H1 (cell line): ENCODE measurements around the gene HSF5. TPM values are rescaled to one million over a fixed set of nuclear protein-coding genes. Genes with fewer than 3 reads are reported as not detected.

ENCODE experiments used
- CTCF ChIA-PET: fragments of 300-600 bp; sonication (Branson Sonifier 250); formaldehyde crosslinking; loops from one replicate; lab custom pipeline; 2021; ENCODE audit not compliant: partially characterized antibody; lab: Charles Lee
- POLR2A ChIA-PET: fragments of 300-600 bp; sonication (Branson Sonifier 250); formaldehyde crosslinking; loops from one replicate; lab custom pipeline; 2021; ENCODE audit warnings: inconsistent platforms; ENCODE audit not compliant: partially characterized antibody; lab: Charles Lee
- DNase-seq, 2 experiments: peaks; one replicate each; pipeline versions ENCODE4 v3.0.0 to v3.0.0-alpha.2; 2010 to 2022; ENCODE audit warnings: low spot score in 2 of 2, low read depth in 1 of 2, mixed read lengths in 1 of 2
- FAIRE-seq: peaks from 2 replicates; lab custom pipeline; 2011; peaks lifted over from hg19 to GRCh38; lab: Jason Lieb, UNC
- H2AFZ ChIP-seq: 2 replicates; pipeline ENCODE4 v1.8.1; 2012; ENCODE audit warnings: low read length, inconsistent platforms
- H2AK5ac ChIP-seq: 2 replicates; pipeline ENCODE4 v1.6.1; 2013; ENCODE audit warnings: low read depth, low read length
- H2BK120ac ChIP-seq: replicated peaks from 2 replicates; pipeline ENCODE3; 2013; ENCODE audit warnings: low read depth, low read length, inconsistent platforms
- H2BK12ac ChIP-seq: 2 replicates; pipeline ENCODE4 v1.6.1; 2013; ENCODE audit warnings: low read depth, low read length
- H2BK15ac ChIP-seq: 2 replicates; pipeline ENCODE4 v1.6.1; 2013; ENCODE audit warnings: low read length
- H2BK20ac ChIP-seq: 2 replicates; pipeline ENCODE4 v1.6.1; 2013; ENCODE audit warnings: low read length
- H2BK5ac ChIP-seq: 2 replicates; pipeline ENCODE4 v1.6.1; 2013; ENCODE audit warnings: low read depth, low read length
- H3K14ac ChIP-seq: 2 replicates; pipeline ENCODE4 v1.6.1; 2013; ENCODE audit warnings: inconsistent platforms; ENCODE audit not compliant: insufficient read length
- H3K18ac ChIP-seq: 2 replicates; pipeline ENCODE4 v1.6.1; 2013; ENCODE audit warnings: low read length; ENCODE audit errors: extremely low read depth
- H3K23ac ChIP-seq: 2 replicates; pipeline ENCODE4 v1.6.1; 2013; ENCODE audit warnings: inconsistent platforms; ENCODE audit not compliant: insufficient read length
- H3K23me2 ChIP-seq: 2 replicates; pipeline ENCODE4 v1.6.1; 2013; ENCODE audit warnings: low read depth, low read length
- H3K27ac ChIP-seq: 2 replicates; pipeline ENCODE4 v1.6.1; 2011; ENCODE audit warnings: low read depth, low read length, inconsistent platforms
- H3K27me3 ChIP-seq, 4 experiments: replicated peaks in 1 of 4; 1 replicate in 1 of 4; 2 replicates in 3 of 4; pipeline versions ENCODE4 v1.6.1 to v1.8.1; 2011 to 2013; ENCODE audit warnings: low read length in 3 of 4, mild to moderate bottlenecking in 3 of 4, inconsistent platforms in 2 of 4, mixed read lengths in 2 of 4, moderate library complexity in 1 of 4; ENCODE audit not compliant: control insufficient read depth in 3 of 4, insufficient read depth in 3 of 4; ENCODE audit errors: extremely low read depth in 1 of 4
- H3K36me3 ChIP-seq, 4 experiments: 2 replicates each; pipeline versions ENCODE4 v1.6.1 to v1.8.1; 2011 to 2013; ENCODE audit warnings: mild to moderate bottlenecking in 4 of 4, low read length in 3 of 4, moderate library complexity in 2 of 4, control low read depth in 1 of 4, inconsistent platforms in 1 of 4; ENCODE audit not compliant: insufficient read depth in 4 of 4, control insufficient read depth in 2 of 4
- H3K4ac ChIP-seq: replicated peaks from 2 replicates; pipeline ENCODE3; 2013; ENCODE audit warnings: low read length, low read depth, mixed read lengths, inconsistent platforms; ENCODE audit not compliant: insufficient read length
- H3K4me1 ChIP-seq, 4 experiments: replicated peaks in 1 of 4; 1 replicate in 1 of 4; 2 replicates in 3 of 4; pipeline versions ENCODE4 v1.6.1 to v1.8.1; 2011 to 2013; ENCODE audit warnings: low read length in 3 of 4, inconsistent platforms in 2 of 4, mixed read lengths in 1 of 4; ENCODE audit not compliant: insufficient read depth in 4 of 4, control insufficient read depth in 3 of 4
- H3K4me2 ChIP-seq, 2 experiments: 2 replicates each; pipeline versions ENCODE4 v1.6.1 to v1.8.1; 2011 to 2013; ENCODE audit warnings: low read depth in 2 of 2, low read length in 2 of 2, control low read depth in 1 of 2, inconsistent platforms in 1 of 2, mild to moderate bottlenecking in 1 of 2; ENCODE audit not compliant: insufficient read depth in 1 of 2
- H3K4me3 ChIP-seq, 4 experiments: fragments of 200-600, 300-600 bp in 1 of 4; sonication (generic), shearing (Covaris generic), sonication (Bioruptor Twin) in 1 of 4; 2 replicates each; pipeline versions ENCODE4 v1.5.1 to v1.8.1; 2011 to 2016; ENCODE audit warnings: low read length in 4 of 4, low read depth in 3 of 4, control low read depth in 2 of 4, inconsistent platforms in 2 of 4, mild to moderate bottlenecking in 2 of 4, mixed read lengths in 1 of 4, moderate library complexity in 1 of 4; ENCODE audit not compliant: insufficient read depth in 2 of 4; ENCODE audit errors: extremely low read depth in 1 of 4
- H3K56ac ChIP-seq: replicated peaks from 2 replicates; pipeline ENCODE3; 2013; ENCODE audit warnings: low read depth, mild to moderate bottlenecking, mixed read lengths, low read length, inconsistent platforms; ENCODE audit not compliant: insufficient read length
- H3K79me1 ChIP-seq: 2 replicates; pipeline ENCODE4 v1.6.1; 2013; ENCODE audit warnings: low read depth, low read length, control low read depth
- H3K79me2 ChIP-seq, 2 experiments: 2 replicates each; pipeline versions ENCODE4 v1.6.1 to v1.8.1; 2012 to 2013; ENCODE audit warnings: low read length in 2 of 2, mild to moderate bottlenecking in 2 of 2, inconsistent platforms in 1 of 2; ENCODE audit not compliant: insufficient read depth in 2 of 2, control insufficient read depth in 1 of 2
- H3K9ac ChIP-seq, 4 experiments: replicated peaks in 1 of 4; 1 replicate in 1 of 4; 2 replicates in 3 of 4; pipeline versions ENCODE4 v1.6.1 to v1.8.1; 2011 to 2013; ENCODE audit warnings: low read depth in 3 of 4, low read length in 3 of 4, control low read depth in 2 of 4, mild to moderate bottlenecking in 2 of 4, moderate library complexity in 2 of 4, inconsistent platforms in 1 of 4; ENCODE audit errors: extremely low read depth in 1 of 4
- H3K9me3 ChIP-seq, 2 experiments: 2 replicates each; pipeline versions ENCODE4 v1.6.1 to v1.8.1; 2012 to 2013; ENCODE audit warnings: mild to moderate bottlenecking in 2 of 2, moderate library complexity in 2 of 2, control low read depth in 1 of 2, inconsistent platforms in 1 of 2, low read depth in 1 of 2, low read length in 1 of 2, mixed read lengths in 1 of 2; ENCODE audit not compliant: insufficient read depth in 2 of 2
- H4K20me1 ChIP-seq, 2 experiments: replicated peaks in 1 of 2; 2 replicates each; pipeline versions ENCODE3 to v1.8.1; 2011 to 2013; ENCODE audit warnings: inconsistent platforms in 2 of 2, low read length in 2 of 2, mild to moderate bottlenecking in 1 of 2; ENCODE audit not compliant: insufficient read depth in 2 of 2, control insufficient read depth in 1 of 2
- H4K5ac ChIP-seq: 2 replicates; pipeline ENCODE4 v1.6.1; 2013; ENCODE audit warnings: low read length, low read depth, mixed read lengths, inconsistent platforms; ENCODE audit not compliant: insufficient read length
- H4K8ac ChIP-seq: 2 replicates; pipeline ENCODE4 v1.8.0; 2013; ENCODE audit warnings: mild to moderate bottlenecking, moderate library complexity, low read length, inconsistent platforms; ENCODE audit not compliant: insufficient read depth; ENCODE audit errors: extremely low read depth
- H4K91ac ChIP-seq: replicated peaks from 2 replicates; pipeline ENCODE3; 2013; ENCODE audit warnings: low read length, mixed read lengths, inconsistent platforms; ENCODE audit not compliant: insufficient read length
- E2F6 ChIP-seq: IDR thresholded peaks from 2 replicates; pipeline ENCODE4 v1.6.1; 2012; ENCODE audit warnings: inconsistent platforms
- MAFK ChIP-seq: IDR thresholded peaks from 2 replicates; pipeline ENCODE4 v1.6.1; 2012; ENCODE audit warnings: low read depth, mild to moderate bottlenecking, improper control_type of control experiment, low read length
- MAX ChIP-seq: IDR thresholded peaks from 2 replicates; pipeline ENCODE4 v1.6.1; 2012; ENCODE audit warnings: inconsistent platforms
- RAD21 ChIP-seq, 2 experiments: IDR thresholded peaks in 1 of 2; conservative IDR thresholded peaks in 1 of 2; 2 replicates each; pipeline ENCODE4 v1.6.1; 2011; ENCODE audit warnings: low read depth in 2 of 2, low read length in 2 of 2, improper control_type of control experiment in 1 of 2, inconsistent platforms in 1 of 2, mild to moderate bottlenecking in 1 of 2, moderate library complexity in 1 of 2
- SRF ChIP-seq: IDR thresholded peaks from 2 replicates; pipeline ENCODE4 v1.6.1; 2011; ENCODE audit warnings: mild to moderate bottlenecking, low read depth, low read length, moderate library complexity
- WGBS, 2 experiments: shearing (Covaris generic) in 1 of 2; methylation state at CpG; one replicate each; pipeline versions ENCODE4 v1.1.6 to v1.1.7; 2013 to 2015; ENCODE audit warnings: low lambda C conversion rate in 2 of 2, mixed read lengths in 2 of 2, inconsistent platforms in 1 of 2, low coverage in 1 of 2, missing lambda C conversion rate in 1 of 2; ENCODE audit not compliant: insufficient replicate concordance in 2 of 2, insufficient coverage in 1 of 2, insufficient read length in 1 of 2; ENCODE audit errors: extremely low coverage in 1 of 2, missing lambda C conversion rate in 1 of 2; 5-methylcytosine and 5-hydroxymethylcytosine counted together
- polyA plus RNA-seq, 7 experiments: library from polyadenylated mRNA; depleted of rRNA in 3 of 7; stranded (reverse) in 5 of 7; unstranded in 2 of 7; fragments of >200 nt in 5 of 7; fragments of 200-250 nt in 2 of 7; gene quantifications; 1 replicate in 5 of 7; 2 replicates in 1 of 7; 4 replicates in 1 of 7; pipeline versions ENCODE4 v1.2.1 to v1.2.3, GENCODE V29; 2011 to 2013; ENCODE audit warnings: missing spikeins in 2 of 7, mixed read lengths in 2 of 7
- total RNA-seq: library from RNA; stranded (reverse); fragmentation: NEBNext Ultra II Directional; extraction: Animal tissue kit (Norgen Biotek cat#: 25700); gene quantifications from 2 replicates; pipeline ENCODE4 v1.2.1, GENCODE V29; 2021
- TF ChIP-seq, protein P1 (sequence below), 3 experiments: IDR thresholded peaks; 1 replicate in 2 of 3; 2 replicates in 1 of 3; pipeline versions ENCODE4 v1.5.1 to v1.6.1; 2011; ENCODE audit warnings: low read length in 3 of 3, mild to moderate bottlenecking in 3 of 3, inconsistent platforms in 2 of 3, low read depth in 1 of 3, moderate library complexity in 1 of 3; ENCODE audit not compliant: insufficient read depth in 1 of 3; ENCODE audit errors: control extremely low read depth in 1 of 3

HSF5 gene
- total and polyA plus RNA-seq, 2 of the 8 experiments (the other 6 are each of a cell fraction or from before 2014, with no cell fraction given): not detected

DNA sequence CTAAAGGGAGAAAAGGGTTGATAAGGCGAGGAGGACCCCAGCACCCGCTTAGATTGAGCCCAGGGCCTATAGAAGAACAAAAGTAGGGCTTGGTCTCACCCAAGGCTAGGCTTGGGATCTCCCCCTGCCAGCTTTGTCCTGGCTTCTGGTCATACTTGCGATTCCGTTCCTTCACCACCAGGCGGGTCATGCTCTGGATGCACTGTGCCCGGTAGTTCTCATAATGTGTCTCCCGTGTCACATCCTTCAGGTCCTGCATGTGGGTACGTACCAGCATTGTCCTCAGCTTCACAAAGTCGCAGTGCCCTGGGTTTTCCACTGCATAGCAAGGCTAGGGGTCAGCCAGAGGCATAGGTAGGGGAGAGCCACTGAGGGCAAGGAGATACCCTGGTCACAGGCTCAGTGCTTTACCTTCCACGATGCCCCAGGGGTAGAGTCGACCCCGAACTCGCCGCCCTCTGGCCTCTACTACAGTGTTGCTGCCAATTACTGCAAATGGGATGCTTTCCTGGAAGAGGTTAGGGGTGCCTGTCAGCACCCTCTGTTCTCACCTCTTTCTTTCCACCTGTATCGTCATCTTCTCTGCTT, 32.7 kb upstream of the HSF5 start:
- Histone ChIP-seq H3K79me2 (peaks cover 0 to 9% of the 10 kb centered on the region in 2 experiments; a peak in 2 of 4 replicates), H3K27ac (no peak overlapping the region), H3K56ac (no peak overlapping the region), H3K9me3 (no peaks in the 10 kb centered on the region), H3K23ac (no peak overlapping the region), H4K5ac (no peak overlapping the region), H2BK12ac (no peak overlapping the region), H3K36me3 (no peaks in the 10 kb centered on the region), H3K14ac (no peak overlapping the region), H4K20me1 (no peaks in the 10 kb centered on the region), H3K18ac (no peak overlapping the region), H3K4me3 (no peak overlapping the region), H2AK5ac (no peak overlapping the region), H2BK120ac (no peak overlapping the region), H3K23me2 (peaks cover 8% of the 10 kb centered on the region), H2BK15ac (no peak overlapping the region), H3K4me2 (no peak overlapping the region), H2BK20ac (no peak overlapping the region), H3K27me3 (no peaks in the 10 kb centered on the region), H2AFZ (peak overlapping the region; percentile 48; the same call in 1 of the 2 replicates), H2BK5ac (no peak overlapping the region), H4K8ac (no peak overlapping the region), H3K4ac (no peak overlapping the region), H3K4me1 (peaks cover 0 to 6% (median 3%) of the 10 kb centered on the region in 4 experiments; a peak in 6 of 7 replicates), H3K9ac (no peak overlapping the region; a peak in 2 of 7 replicates), H4K91ac (no peak overlapping the region), H3K79me1 (peaks cover 4% of the 10 kb centered on the region)
- DNase-seq: peak in 1 of 2 experiments; percentile 62
- TF ChIP-seq MAX (0 out of 2 replicates have a peak, but pooled peaks have one; percentile 26), RAD21 (IDR thresholded peaks at IDR 0.05 in 1 of 2, conservative IDR thresholded peaks at IDR 0.05 in 1 of 2; ENCODE audit: low read depth in 2 of 2, low read length in 2 of 2) (peak; percentile 58 to 68), MAFK (no peak), E2F6 (no peak), SRF (no peak)
- TF ChIP-seq, protein P1, sequence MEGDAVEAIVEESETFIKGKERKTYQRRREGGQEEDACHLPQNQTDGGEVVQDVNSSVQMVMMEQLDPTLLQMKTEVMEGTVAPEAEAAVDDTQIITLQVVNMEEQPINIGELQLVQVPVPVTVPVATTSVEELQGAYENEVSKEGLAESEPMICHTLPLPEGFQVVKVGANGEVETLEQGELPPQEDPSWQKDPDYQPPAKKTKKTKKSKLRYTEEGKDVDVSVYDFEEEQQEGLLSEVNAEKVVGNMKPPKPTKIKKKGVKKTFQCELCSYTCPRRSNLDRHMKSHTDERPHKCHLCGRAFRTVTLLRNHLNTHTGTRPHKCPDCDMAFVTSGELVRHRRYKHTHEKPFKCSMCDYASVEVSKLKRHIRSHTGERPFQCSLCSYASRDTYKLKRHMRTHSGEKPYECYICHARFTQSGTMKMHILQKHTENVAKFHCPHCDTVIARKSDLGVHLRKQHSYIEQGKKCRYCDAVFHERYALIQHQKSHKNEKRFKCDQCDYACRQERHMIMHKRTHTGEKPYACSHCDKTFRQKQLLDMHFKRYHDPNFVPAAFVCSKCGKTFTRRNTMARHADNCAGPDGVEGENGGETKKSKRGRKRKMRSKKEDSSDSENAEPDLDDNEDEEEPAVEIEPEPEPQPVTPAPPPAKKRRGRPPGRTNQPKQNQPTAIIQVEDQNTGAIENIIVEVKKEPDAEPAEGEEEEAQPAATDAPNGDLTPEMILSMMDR (IDR thresholded peaks at IDR 0.05; ENCODE audit: control extremely low read depth in 1 of 3, insufficient read depth in 1 of 3, low read depth in 1 of 3, low read length in 3 of 3): peak; percentile 63 to 87 (median 79)
- ChIA-PET CTCF (interaction anchor here (0.6 to 7.5 kb wide), 25 partner anchors 9 to 951 kb away, joined by 3 to 163 read pairs (median 3); a partner anchor contains a TSS), POLR2A (interaction anchor here (0.5 to 4.6 kb wide), 7 partner anchors 11 to 194 kb away, joined by 3 to 42 read pairs (median 4); no protein-coding TSS in a partner anchor)
- peak; percentile 45 for FAIRE-seq
- 61% methylated on average over 15 of the region's 15 CpGs; no CpG with 5 or more reads in 1 of the 2 experiments for WGBS, 2 experiments
